Glomerular endothelial cell (primary cell): ENCODE results near the gene SRSF9. TPM values are rescaled to one million over a fixed set of nuclear protein-coding genes. Genes with fewer than 3 reads are reported as not detected.

Experiments used
- DNase-seq: peaks from one replicate; pipeline ENCODE4 v3.0.0-alpha.2; 2011; ENCODE audit warnings: low read depth, low spot score; ENCODE audit errors: extremely low read depth
- total RNA-seq: library from RNA; depleted of rRNA; stranded (reverse); fragments of >200 nt; gene quantifications from 2 replicates; pipeline ENCODE4 v1.2.3, GENCODE V29; 2015

The SRSF9 gene
- total RNA-seq, 1 donor from 2014 or later = 104 TPM

DNA sequence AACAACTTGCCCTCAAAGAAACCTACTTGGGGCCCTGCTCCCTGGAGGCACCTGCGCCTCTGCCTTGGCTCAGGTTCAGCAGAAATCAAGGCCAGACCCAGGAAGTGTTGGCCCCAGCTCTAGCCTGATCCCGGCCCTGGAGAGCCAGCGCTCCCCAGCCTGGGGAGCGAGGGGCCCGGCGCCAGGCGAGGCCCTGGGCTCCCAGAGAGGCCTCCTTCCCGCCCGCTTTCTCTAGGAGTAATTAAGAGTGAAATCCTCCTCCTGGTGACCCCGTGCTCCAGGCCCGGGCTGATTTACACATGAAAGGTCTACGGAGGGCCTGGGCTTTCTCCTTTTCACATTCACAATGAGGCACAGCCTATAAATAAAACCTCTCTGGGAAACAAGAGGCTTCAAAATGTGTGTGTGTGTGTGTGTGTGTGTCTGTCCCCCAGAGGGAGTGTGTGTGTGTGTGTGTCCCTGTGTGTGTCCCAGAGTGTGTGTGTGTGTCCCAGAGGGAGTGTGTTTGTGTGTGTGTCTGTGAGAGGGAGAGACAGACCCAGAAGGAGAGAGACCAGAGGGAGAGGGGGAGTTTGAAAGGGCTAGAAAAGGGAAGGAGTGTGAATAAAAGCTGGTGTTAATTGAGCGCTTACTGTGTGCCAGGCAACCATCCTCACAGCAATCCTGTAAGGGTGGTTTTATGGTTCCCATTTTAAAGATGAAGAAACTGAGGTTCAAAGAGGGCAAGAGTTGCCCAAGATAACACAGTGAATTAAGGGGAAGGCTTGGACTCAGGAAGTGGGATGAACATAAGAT lies 55.5 kb downstream of the SRSF9 start:
- DNase-seq = no peak

DNA sequence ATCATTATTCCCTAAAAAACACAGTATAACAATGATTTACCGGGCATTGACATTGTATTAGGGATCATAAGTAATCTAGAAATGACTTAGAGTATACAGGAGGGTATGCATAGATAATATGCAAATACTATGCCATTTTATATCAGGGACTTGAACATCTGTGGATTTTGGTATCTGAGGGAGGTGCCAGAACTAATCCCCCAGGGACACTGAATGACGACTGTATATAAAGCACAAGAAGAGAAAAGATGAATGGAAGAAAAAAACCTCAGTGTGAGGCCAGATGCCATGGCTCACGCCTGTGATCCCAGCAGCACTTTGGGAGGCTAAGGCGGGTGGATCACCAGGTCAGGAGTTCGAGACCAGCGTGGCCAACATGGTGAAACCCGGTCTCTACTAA lies 57.1 kb downstream of the SRSF9 start:
- DNase-seq = no peak

Other genes with a start within 250 kb of the SRSF9 start
- gene PXN, start 204.0 kb downstream of the SRSF9 start, total RNA-seq = 279 and 332 TPM in 2 replicates
- under 0.01 TPM in 2 replicates for gene RNU4-2, start 177.8 kb downstream of the SRSF9 start, total RNA-seq
- under 0.01 TPM in 2 replicates for gene RNU4-1, start 176.5 kb downstream of the SRSF9 start, total RNA-seq
- gene SIRT4, start 167.4 kb downstream of the SRSF9 start, total RNA-seq = 0.24 and 0.88 TPM in 2 replicates
- gene PLA2G1B, start 142.0 kb downstream of the SRSF9 start, total RNA-seq = not detected in 2 replicates
- gene MSI1, start 100.6 kb downstream of the SRSF9 start, total RNA-seq = not detected in 2 replicates
- gene COX6A1, start 31.6 kb downstream of the SRSF9 start, total RNA-seq = 455 and 459 TPM in 2 replicates
- 42.4 and 76.2 TPM in 2 replicates for gene TRIAP1, start 23.4 kb downstream of the SRSF9 start, total RNA-seq
- gene GATC, start 23.3 kb downstream of the SRSF9 start, total RNA-seq = 16.9 and 19.9 TPM in 2 replicates
- 425 and 462 TPM in 2 replicates for gene DYNLL1, start 26.4 kb upstream of the SRSF9 start, total RNA-seq
- gene COQ5, start 59.4 kb upstream of the SRSF9 start, total RNA-seq = 17.6 and 30.3 TPM in 2 replicates
- gene RNF10, start 64.6 kb upstream of the SRSF9 start, total RNA-seq = 97.2 and 111 TPM in 2 replicates
- gene POP5, start 111.7 kb upstream of the SRSF9 start, total RNA-seq = 16.3 and 17.9 TPM in 2 replicates
- 0.82 TPM in 1 of 2 replicates, not detected in the other for gene CABP1, start 170.9 kb upstream of the SRSF9 start, total RNA-seq
- 73.3 and 78.3 TPM in 2 replicates for gene MLEC, start 217.4 kb upstream of the SRSF9 start, total RNA-seq
- 16.6 and 25.3 TPM in 2 replicates for gene UNC119B, start 240.7 kb upstream of the SRSF9 start, total RNA-seq